Lower lobe of right lung (tissue), 2 donors: ENCODE results near the gene LDLRAD4. TPM values are rescaled to one million over a fixed set of nuclear protein-coding genes. Genes with fewer than 3 reads are reported as not detected.

Source experiments
- ATAC-seq, 2 donors: fragments of 200-7000 bp; cut with Tn5 transposase; one replicate each; pipeline ENCODE4 v1.9.1; 2020 to 2022; ENCODE audit warnings: mild to moderate bottlenecking in 2 of 2, moderate library complexity in 2 of 2
- DNase-seq: peaks from one replicate; pipeline ENCODE4 v3.0.0-alpha.2; 2020
- H3K27ac ChIP-seq: fragments of 200-600 bp; one replicate; pipeline ENCODE4 v1.8.0; 2022
- H3K27me3 ChIP-seq: fragments of 200-600 bp; one replicate; pipeline ENCODE4 v1.8.0; 2022; ENCODE audit warnings: low read depth
- H3K36me3 ChIP-seq: fragments of 200-600 bp; one replicate; pipeline ENCODE4 v1.8.0; 2022; ENCODE audit warnings: mild to moderate bottlenecking
- H3K4me1 ChIP-seq: fragments of 200-600 bp; one replicate; pipeline ENCODE4 v1.8.0; 2022
- H3K4me3 ChIP-seq: fragments of 200-600 bp; one replicate; pipeline ENCODE4 v1.8.0; 2022; ENCODE audit warnings: mild to moderate bottlenecking
- H3K9me3 ChIP-seq: fragments of 200-600 bp; one replicate; pipeline ENCODE4 v1.8.0; 2022
- CTCF ChIP-seq: fragments of 200-600 bp; IDR thresholded peaks from one replicate; pipeline ENCODE4 v1.8.0; 2022; ENCODE audit warnings: antibody characterized with exemption, mild to moderate bottlenecking
- intact Hi-C: fragments of 100-400 bp; cut with DNase I; formaldehyde crosslinking; loops from one replicate; pipeline ENCODE4 v1.11.0; 2022
- long read RNA-seq: library from polyadenylated mRNA; unstranded; transcript quantifications from one replicate; pipeline ENCODE4 v2.0.0, GENCODE V29; 2021
- total RNA-seq: library from RNA; stranded (reverse); fragmentation: NEBNext Ultra II Directional; extraction: Animal tissue kit (Norgen Biotek cat#: 25700); gene quantifications from one replicate; pipeline ENCODE4 v1.2.1, GENCODE V29; 2021
- donor health status: DM: no; HTN: yes; CAD: no; lungs with severe emphysema.

Gene LDLRAD4
- total RNA-seq = 24.6 TPM
- long read RNA-seq, partial matches to known transcripts = 1 of 18 reads
- long read RNA-seq, other reads (novel, unspliced or antisense) = 17 of 18 reads

- no peak for TF ChIP-seq CTCF
- Histone ChIP-seq H3K4me3 (peak within 1 kb of the TSS; percentile 74), H3K9me3 (no peaks in the 10 kb centered on the region), H3K4me1 (peaks cover 69% of the 10 kb centered on the region), H3K27me3 (peaks cover 22% of the 10 kb centered on the region), H3K27ac (peak within 1 kb of the TSS; percentile 78), H3K36me3 (no peaks in the 10 kb centered on the region)
- DNase-seq = no peak
- intact Hi-C loops = no loop called here
- peak; percentile 22 to 24 for ATAC-seq
Measured at GRCh38 chr18:13218368-13218991, at the start of gene LDLRAD4. Gene LDLRAD4, plus strand, starts transcription at chr18:13218760.

- Histone ChIP-seq H3K4me1 (no peaks in the 10 kb centered on the region), H3K27me3 (no peaks in the 10 kb centered on the region), H3K36me3 (no peaks in the 10 kb centered on the region), H3K9me3 (no peaks in the 10 kb centered on the region), H3K27ac (no peak overlapping the region), H3K4me3 (no peak overlapping the region)
- no peak for TF ChIP-seq CTCF
- intact Hi-C loops = no loop called here
- no peak for DNase-seq
- ATAC-seq = no peak
Measured at GRCh38 chr18:13173578-13174145, 44.9 kb upstream of the LDLRAD4 start.

- no peak for DNase-seq
- no peaks in the 10 kb centered on the region for H3K27me3 ChIP-seq
- H3K9me3 ChIP-seq = no peaks in the 10 kb centered on the region
- H3K27ac ChIP-seq = no peak overlapping the region
- H3K4me1 ChIP-seq = no peaks in the 10 kb centered on the region
- no peak for TF ChIP-seq CTCF
- intact Hi-C loops = no loop called here
- ATAC-seq = no peak
- H3K4me3 ChIP-seq = no peak overlapping the region
- no peaks in the 10 kb centered on the region for H3K36me3 ChIP-seq
Measured at GRCh38 chr18:13175266-13175665, 43.3 kb upstream of the LDLRAD4 start.

- intact Hi-C loops = no loop called here
- Histone ChIP-seq H3K4me1 (no peaks in the 10 kb centered on the region), H3K9me3 (no peaks in the 10 kb centered on the region), H3K27ac (no peak overlapping the region), H3K4me3 (no peak overlapping the region), H3K36me3 (no peaks in the 10 kb centered on the region), H3K27me3 (no peaks in the 10 kb centered on the region)
- ATAC-seq (no peak), DNase-seq (no peak)
- TF ChIP-seq CTCF = no peak
Measured at GRCh38 chr18:13175754-13176210, 42.8 kb upstream of the LDLRAD4 start.

GRCh38 chr18:13176847-13177246 lies 41.7 kb upstream of the LDLRAD4 start:
- H3K27me3 ChIP-seq = no peaks in the 10 kb centered on the region
- ATAC-seq = no peak
- H3K4me3 ChIP-seq = no peak overlapping the region
- intact Hi-C loops = no loop called here
- TF ChIP-seq CTCF = no peak
- H3K9me3 ChIP-seq = no peaks in the 10 kb centered on the region
- H3K27ac ChIP-seq = no peak overlapping the region
- H3K4me1 ChIP-seq = no peaks in the 10 kb centered on the region
- DNase-seq = no peak
- H3K36me3 ChIP-seq = no peaks in the 10 kb centered on the region
